ENCODE data around the gene FAM9C. TPM values are rescaled to one million over a fixed set of nuclear protein-coding genes. Genes with fewer than 3 reads are reported as not detected.
"Not testable (repeated sequence)": the region's sequence is repeated elsewhere in the genome, so short reads cannot be mapped to it uniquely, and the experiment has no call there.

The FAM9C gene
- total and polyA plus RNA-seq, 2 of the 4 experiments (the other 2 are of a cell fraction) = not detected

- Histone ChIP-seq H3K14ac (replicated peaks; ENCODE audit: low read depth, low read length) (no peak overlapping the region), H2AK9ac (replicated peaks; ENCODE audit: low read depth, low read length, poor library complexity) (no peak overlapping the region), H3K36me3 (ENCODE audit: control insufficient read depth, insufficient read depth, low read length) (no peaks in the 10 kb centered on the region), H2BK20ac (ENCODE audit: low read depth, low read length) (peak overlapping the region; percentile 47; the same call in 1 of the 2 replicates), H4K5ac (ENCODE audit: low read depth, low read length) (no peak overlapping the region), H4K8ac (ENCODE audit: low read depth in 2 of 2, low read length in 2 of 2) (no peak overlapping the region; a peak in 1 of 4 replicates), H3K9me1 (ENCODE audit: insufficient read depth, low read length) (no peaks in the 10 kb centered on the region), H3K9ac (ENCODE audit: low read depth, low read length) (no peak overlapping the region), H3K4ac (ENCODE audit: low read depth, low read length) (peak overlapping the region; percentile 48; the same call in 1 of the 2 replicates), H3K79me1 (ENCODE audit: low read depth in 1 of 2, low read length in 2 of 2) (no peaks in the 10 kb centered on the region), H3K23ac (ENCODE audit: low read depth, low read length) (no peak overlapping the region; the same call in 1 of the 2 replicates), H3K27ac (ENCODE audit: insufficient read depth, low read length) (no peak overlapping the region), H4K20me1 (ENCODE audit: insufficient read depth, low read length) (no peaks in the 10 kb centered on the region), H4K91ac (ENCODE audit: insufficient read depth, low read depth, low read length) (no peak overlapping the region), H3K18ac (ENCODE audit: low read depth, low read length) (no peak overlapping the region), H2BK120ac (ENCODE audit: low read depth, low read length) (peak overlapping the region; percentile 35; the same call in 1 of the 2 replicates), H2BK15ac (ENCODE audit: low read depth, low read length) (no peak overlapping the region), H2AK5ac (ENCODE audit: low read depth, low read length) (no peak overlapping the region), H3K27me3 (ENCODE audit: control insufficient read depth, insufficient read depth, low read length) (no peaks in the 10 kb centered on the region), H2BK5ac (ENCODE audit: low read depth, low read length, poor library complexity, severe bottlenecking) (no peak overlapping the region), H3K4me1 (ENCODE audit: control insufficient read depth, insufficient read depth, low read length) (0 out of 2 replicates have a peak, but pooled peaks cover 2% of the 10 kb centered on the region), H2AFZ (replicated peaks; ENCODE audit: low read length, poor library complexity) (no peak overlapping the region), H3K4me3 (ENCODE audit: insufficient read depth, low read depth, low read length) (no peak overlapping the region), H3K4me2 (ENCODE audit: low read depth, low read length) (no peak overlapping the region), H3K9me3 (ENCODE audit: control insufficient read depth, insufficient read depth, low read length) (no peaks in the 10 kb centered on the region), H3K56ac (ENCODE audit: extremely low read depth, insufficient read depth, low read length) (no peak overlapping the region)
- in situ Hi-C loops (cut with MboI; ENCODE audit: low sequenced_read_pairs) (no loop called here), dilution Hi-C loops (cut with HindIII; ENCODE audit: low sequenced_read_pairs, unreplicated experiment) (no loop called here), intact Hi-C loops (cut with micrococcal nuclease) (no loop called here)
- DNase-seq (peak; percentile 70), ATAC-seq (ENCODE audit: low read depth) (no peak)
- no peak for TF ChIP-seq BHLHE40 (IDR thresholded peaks at IDR 0.05; ENCODE audit: low read depth, low read length)
- no peak for TF ChIP-seq NFE2L2 (IDR thresholded peaks at IDR 0.05; ENCODE audit: low read depth, low read length)
- TF ChIP-seq RFX5 (IDR thresholded peaks at IDR 0.05; ENCODE audit: low read depth, low read length) = no peak
- no peak for TF ChIP-seq CHD1 (IDR thresholded peaks at IDR 0.05; ENCODE audit: low read depth, low read length)
- ChIA-PET CTCF (no interaction called here), POLR2A (ENCODE audit: unreplicated experiment) (no interaction called here)
- WGBS, 2 experiments (ENCODE audit: extremely low coverage in 2 of 2, insufficient read length in 1 of 2) = 67% methylated on average over 1 of the region's 10 CpGs; no CpG with 5 or more reads in 1 of the 2 experiments
- BruUV-seq (replicated peaks) = no TSS peak
These were observed 43.1 kb upstream of the FAM9C start for GRCh38 chrX:13087322-13088155.

- intact Hi-C loops (cut with micrococcal nuclease); H2BK20ac ChIP-seq (ENCODE audit: low read depth, low read length): not testable (repeated sequence)
These were observed 42.4 kb upstream of the FAM9C start for GRCh38 chrX:13086793-13087321.

More at GRCh38 chrX:13086793-13087321, 42.4 kb upstream of the FAM9C start:
- H3K23ac ChIP-seq (ENCODE audit: low read depth, low read length); in situ Hi-C loops (cut with MboI; ENCODE audit: low sequenced_read_pairs); BruUV-seq (replicated peaks); dilution Hi-C loops (cut with HindIII; ENCODE audit: low sequenced_read_pairs, unreplicated experiment); H3K9me3 ChIP-seq (ENCODE audit: control insufficient read depth, insufficient read depth, low read length); H3K18ac ChIP-seq (ENCODE audit: low read depth, low read length); H3K9ac ChIP-seq (ENCODE audit: low read depth, low read length); CTCF ChIA-PET; H2AK5ac ChIP-seq (ENCODE audit: low read depth, low read length); H3K14ac ChIP-seq (replicated peaks; ENCODE audit: low read depth, low read length); H2BK120ac ChIP-seq (ENCODE audit: low read depth, low read length); H3K4me1 ChIP-seq (ENCODE audit: control insufficient read depth, insufficient read depth, low read length); H2AK9ac ChIP-seq (replicated peaks; ENCODE audit: low read depth, low read length, poor library complexity); H4K5ac ChIP-seq (ENCODE audit: low read depth, low read length); H3K4ac ChIP-seq (ENCODE audit: low read depth, low read length); H3K9me1 ChIP-seq (ENCODE audit: insufficient read depth, low read length); DNase-seq; H4K91ac ChIP-seq (ENCODE audit: insufficient read depth, low read depth, low read length); H3K27ac ChIP-seq (ENCODE audit: insufficient read depth, low read length); H3K36me3 ChIP-seq (ENCODE audit: control insufficient read depth, insufficient read depth, low read length); H2BK5ac ChIP-seq (ENCODE audit: low read depth, low read length, poor library complexity, severe bottlenecking); H3K4me2 ChIP-seq (ENCODE audit: low read depth, low read length); H2AFZ ChIP-seq (replicated peaks; ENCODE audit: low read length, poor library complexity); H3K27me3 ChIP-seq (ENCODE audit: control insufficient read depth, insufficient read depth, low read length); H3K79me1 ChIP-seq (ENCODE audit: low read depth in 1 of 2, low read length in 2 of 2); H3K56ac ChIP-seq (ENCODE audit: extremely low read depth, insufficient read depth, low read length); H3K4me3 ChIP-seq (ENCODE audit: insufficient read depth, low read depth, low read length); ATAC-seq (ENCODE audit: low read depth); POLR2A ChIA-PET (ENCODE audit: unreplicated experiment); H4K8ac ChIP-seq (ENCODE audit: low read depth in 2 of 2, low read length in 2 of 2); H4K20me1 ChIP-seq (ENCODE audit: insufficient read depth, low read length); H2BK15ac ChIP-seq (ENCODE audit: low read depth, low read length): not testable (repeated sequence)
- WGBS, 2 experiments (ENCODE audit: extremely low coverage in 2 of 2, insufficient read length in 1 of 2) = no CpG with 5 or more reads among the region's 8 CpGs
